Measurements from ENCODE around the gene TUBD1. TPM values are rescaled to one million over a fixed set of nuclear protein-coding genes. Genes with fewer than 3 reads are reported as not detected.
"Not testable (repeated sequence)": the region's sequence is repeated elsewhere in the genome, so short reads cannot be mapped to it uniquely, and the experiment has no call there.

TUBD1 gene
- total and polyA plus RNA-seq, 8 donors = 7.4 to 24.2 (median 19.4) TPM

DNA sequence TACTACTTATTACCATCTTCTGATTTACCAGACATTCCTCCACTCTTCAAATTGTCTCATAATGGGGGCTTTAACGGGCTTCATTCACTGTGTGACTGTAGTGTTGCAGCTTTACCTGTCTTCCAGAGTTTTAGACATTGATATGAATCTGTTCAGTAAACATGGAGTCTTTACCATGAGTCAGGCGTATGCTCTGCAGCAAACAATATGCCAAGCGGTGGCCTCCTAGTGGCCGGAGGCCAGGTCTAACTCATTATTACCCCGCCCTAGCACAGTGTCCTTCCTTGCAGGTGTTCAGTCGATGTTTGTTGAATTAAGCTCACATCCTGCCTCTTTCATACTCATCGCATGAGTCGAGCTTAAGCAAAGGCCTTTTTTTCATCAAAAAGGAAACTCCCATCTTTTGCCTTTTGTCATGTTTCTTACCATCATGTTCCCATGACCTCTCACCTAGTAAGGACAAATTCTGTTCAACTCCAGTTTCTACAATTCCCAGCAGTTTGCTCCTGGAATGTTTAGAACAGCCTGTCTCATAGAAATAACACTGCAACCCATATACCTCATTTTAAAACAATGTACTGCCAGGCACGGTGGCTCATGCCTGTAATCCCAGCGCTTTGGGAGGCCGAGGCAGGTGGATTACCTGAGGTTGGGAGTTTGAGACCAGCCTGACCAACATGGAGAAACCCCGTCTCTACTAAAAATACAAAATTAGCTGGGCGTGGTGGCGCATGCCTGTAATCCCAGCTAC is 39.4 kb downstream of the TUBD1 start:
- no peaks in the 10 kb centered on the region for H3K9me3 ChIP-seq
- DNase-seq (no peak), ATAC-seq (peak; percentile 19)
- intact Hi-C loops (cut with DNase I) = no loop called here
- no peaks in the 10 kb centered on the region for H3K36me3 ChIP-seq
- H3K27me3 ChIP-seq = no peaks in the 10 kb centered on the region
- H3K4me1 ChIP-seq = peaks cover 31 to 80% of the 10 kb centered on the region in 2 donors
- TF ChIP-seq, protein P1, sequence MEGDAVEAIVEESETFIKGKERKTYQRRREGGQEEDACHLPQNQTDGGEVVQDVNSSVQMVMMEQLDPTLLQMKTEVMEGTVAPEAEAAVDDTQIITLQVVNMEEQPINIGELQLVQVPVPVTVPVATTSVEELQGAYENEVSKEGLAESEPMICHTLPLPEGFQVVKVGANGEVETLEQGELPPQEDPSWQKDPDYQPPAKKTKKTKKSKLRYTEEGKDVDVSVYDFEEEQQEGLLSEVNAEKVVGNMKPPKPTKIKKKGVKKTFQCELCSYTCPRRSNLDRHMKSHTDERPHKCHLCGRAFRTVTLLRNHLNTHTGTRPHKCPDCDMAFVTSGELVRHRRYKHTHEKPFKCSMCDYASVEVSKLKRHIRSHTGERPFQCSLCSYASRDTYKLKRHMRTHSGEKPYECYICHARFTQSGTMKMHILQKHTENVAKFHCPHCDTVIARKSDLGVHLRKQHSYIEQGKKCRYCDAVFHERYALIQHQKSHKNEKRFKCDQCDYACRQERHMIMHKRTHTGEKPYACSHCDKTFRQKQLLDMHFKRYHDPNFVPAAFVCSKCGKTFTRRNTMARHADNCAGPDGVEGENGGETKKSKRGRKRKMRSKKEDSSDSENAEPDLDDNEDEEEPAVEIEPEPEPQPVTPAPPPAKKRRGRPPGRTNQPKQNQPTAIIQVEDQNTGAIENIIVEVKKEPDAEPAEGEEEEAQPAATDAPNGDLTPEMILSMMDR (IDR thresholded peaks at IDR 0.05) = peak in 1 of 2 donors; percentile 27
- peak overlapping the region; percentile 45 to 54 for H3K27ac ChIP-seq
- no peak overlapping the region for H3K4me3 ChIP-seq

DNA sequence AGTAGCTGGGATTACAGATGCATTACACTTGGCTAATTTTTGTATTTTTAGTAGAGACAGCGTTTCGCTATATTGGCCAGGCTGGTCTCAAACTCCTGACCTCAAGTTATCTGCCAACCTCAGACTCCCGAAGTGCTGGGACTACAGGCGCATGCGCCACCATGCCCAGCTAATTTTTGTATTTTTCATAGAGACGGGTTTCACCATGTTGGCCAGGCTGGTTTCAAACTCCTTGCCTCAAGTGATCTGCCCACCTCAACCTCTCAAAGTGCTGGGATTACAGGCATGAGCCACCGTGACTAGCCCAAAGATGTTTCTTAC is 39.9 kb downstream of the TUBD1 start:
- DNase-seq; H3K9me3 ChIP-seq; H3K4me3 ChIP-seq; intact Hi-C loops (cut with DNase I); ATAC-seq; H3K36me3 ChIP-seq; H3K27me3 ChIP-seq: not testable (repeated sequence)
- peaks cover 33 to 83% of the 10 kb centered on the region in 2 donors for H3K4me1 ChIP-seq
- peak overlapping the region; percentile 45 to 54 for H3K27ac ChIP-seq

DNA sequence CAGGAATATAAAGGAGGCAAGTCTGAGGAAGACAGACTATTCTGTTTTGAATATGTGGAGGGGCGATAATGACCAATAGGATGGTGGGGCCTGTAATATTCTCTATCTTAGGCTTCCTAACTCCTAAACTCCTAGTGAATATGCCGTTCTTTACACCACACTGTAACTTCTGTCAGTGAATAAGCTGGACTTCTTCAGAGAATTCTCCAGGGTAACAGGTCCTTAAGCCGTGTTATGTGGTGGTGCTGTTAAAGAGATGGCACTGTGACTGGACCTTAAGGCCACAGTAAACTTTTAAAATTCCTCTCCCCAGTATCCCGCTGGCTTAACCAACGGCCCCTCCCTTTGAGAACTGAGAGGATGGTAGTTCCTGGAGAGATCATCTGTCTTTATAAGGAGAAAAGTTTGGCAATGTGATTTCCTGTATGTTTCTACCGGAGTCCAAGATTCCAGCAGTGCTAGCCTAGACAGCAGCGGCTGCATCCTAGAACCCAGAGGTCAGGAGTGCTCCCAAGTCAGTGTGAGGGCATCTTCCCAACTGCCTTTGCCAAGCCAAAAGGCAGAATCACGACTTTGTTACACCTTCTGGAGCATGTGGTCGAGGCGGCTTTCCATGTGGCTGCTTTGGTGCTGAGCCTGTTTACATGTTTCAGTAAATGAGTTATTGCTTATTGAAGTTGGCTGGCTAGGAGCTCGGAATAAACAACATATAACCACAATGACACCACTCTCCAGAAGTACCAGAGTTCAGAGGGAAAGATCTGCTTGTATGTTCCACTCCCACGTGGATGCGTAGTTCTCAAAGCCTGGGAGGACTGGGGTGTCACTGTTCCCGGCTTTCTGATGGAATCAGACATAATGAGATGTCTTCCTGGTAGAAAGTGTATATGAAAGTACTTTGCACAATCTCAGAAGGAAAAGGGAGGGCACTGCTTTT is 41.0 kb downstream of the TUBD1 start:
- H3K27ac ChIP-seq = peak overlapping the region; percentile 45 to 54
- intact Hi-C loops (cut with DNase I) = no loop called here

DNA sequence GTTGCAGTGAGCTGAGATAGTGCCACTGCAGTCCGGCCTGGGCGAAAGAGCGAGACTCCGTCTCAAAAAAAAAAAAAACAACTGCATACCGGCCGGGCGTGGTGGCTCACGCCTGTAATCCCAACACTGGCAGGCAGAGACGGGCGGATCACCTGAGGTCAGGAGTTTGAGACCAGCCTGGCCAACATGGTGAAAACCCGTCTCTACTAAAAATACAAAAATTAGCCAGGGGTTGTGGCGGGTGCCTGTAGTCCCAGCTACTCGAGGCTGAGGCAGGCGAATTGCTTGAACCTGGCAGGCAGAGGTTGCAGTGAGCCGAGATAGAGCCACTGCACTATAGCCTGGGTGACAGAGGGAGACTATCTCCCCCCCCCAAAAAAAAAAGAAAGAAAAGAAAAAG is 42.4 kb downstream of the TUBD1 start:
- H3K4me3 ChIP-seq; H3K27ac ChIP-seq; intact Hi-C loops (cut with DNase I); H3K27me3 ChIP-seq; ATAC-seq; H3K9me3 ChIP-seq; H3K36me3 ChIP-seq; DNase-seq: not testable (repeated sequence)
- peaks cover 43 to 90% of the 10 kb centered on the region in 2 donors for H3K4me1 ChIP-seq

More for the DNA sequence above, 41.0 kb downstream of the TUBD1 start:
- Histone ChIP-seq H3K4me1 (peaks cover 41 to 89% of the 10 kb centered on the region in 2 donors), H3K27me3 (no peaks in the 10 kb centered on the region), H3K9me3 (no peaks in the 10 kb centered on the region), H3K36me3 (no peaks in the 10 kb centered on the region), H3K4me3 (no peak overlapping the region)
- TF ChIP-seq, protein P1 (IDR thresholded peaks at IDR 0.05) = no peak
- DNase-seq (peak in 1 of 4 donors; percentile 58), ATAC-seq (peak; percentile 1)

DNA sequence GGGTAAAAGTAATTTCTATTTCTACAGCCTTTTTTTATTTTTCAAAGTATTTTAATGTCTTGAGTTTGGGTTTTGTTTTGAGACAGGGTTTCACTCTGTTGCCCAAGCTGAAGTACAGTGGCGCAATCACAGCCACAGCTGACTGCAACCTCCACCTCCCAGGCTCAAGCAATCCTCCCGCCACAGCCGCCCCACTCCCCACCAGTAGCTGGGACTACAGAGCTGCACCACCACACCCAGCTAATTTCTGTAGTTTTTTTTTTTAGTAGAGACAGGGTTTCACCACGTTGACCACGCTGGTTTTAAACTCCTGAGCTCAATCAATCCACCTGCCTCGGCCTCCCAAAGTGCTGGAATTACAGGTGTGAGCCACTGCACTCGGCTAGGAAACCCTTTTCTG is 44.0 kb downstream of the TUBD1 start:
- no peaks in the 10 kb centered on the region for H3K27me3 ChIP-seq
- H3K36me3 ChIP-seq = no peaks in the 10 kb centered on the region
- intact Hi-C loops (cut with DNase I) = no loop called here
- H3K9me3 ChIP-seq = no peaks in the 10 kb centered on the region
- DNase-seq = peak in 2 of 4 donors; percentile 86 to 92
- ATAC-seq = peak; percentile 21
- peak overlapping the region; percentile 96 to 99 for H3K27ac ChIP-seq
- peaks cover 49 to 83% of the 10 kb centered on the region in 2 donors for H3K4me1 ChIP-seq
- TF ChIP-seq, protein P1 (IDR thresholded peaks at IDR 0.05) = no peak
- H3K4me3 ChIP-seq = no peak overlapping the region

DNA sequence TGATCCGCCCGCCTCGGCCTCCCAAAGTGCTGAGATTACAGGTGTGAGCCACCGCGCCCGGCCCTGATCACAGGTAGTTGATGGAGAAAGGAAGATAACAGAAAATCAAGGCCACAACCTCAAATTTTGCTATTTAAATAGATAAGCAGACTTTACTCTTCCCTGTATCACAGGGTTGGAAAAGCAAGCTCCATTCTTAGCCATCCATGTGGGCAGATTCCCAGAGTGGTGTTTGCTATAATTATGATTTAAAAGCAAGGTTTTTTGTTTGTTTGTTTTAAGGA is 44.4 kb downstream of the TUBD1 start:
- Histone ChIP-seq H3K9me3 (no peaks in the 10 kb centered on the region), H3K36me3 (no peaks in the 10 kb centered on the region), H3K27me3 (no peaks in the 10 kb centered on the region), H3K4me3 (no peak overlapping the region), H3K27ac (peak overlapping the region; percentile 96 to 99), H3K4me1 (peaks cover 49 to 83% of the 10 kb centered on the region in 2 donors)
- TF ChIP-seq, protein P1 (IDR thresholded peaks at IDR 0.05) = no peak
- no peak for ATAC-seq
- no peak for DNase-seq
- intact Hi-C loops (cut with DNase I) = no loop called here

Measured in left lung (tissue), 10 donors.